COLO668 (cell line): ENCODE results near the gene FGFRL1.

Experiments
- DNase-seq: peaks from one replicate; lab custom pipeline; 2025; ENCODE audit not compliant: unreplicated experiment; lab: John Stamatoyannopoulos, UW

FGFRL1 gene

GRCh38 chr4:1036976-1037810 lies 25.8 kb downstream of the FGFRL1 start:
- no peak for DNase-seq

GRCh38 chr4:1038948-1039492 lies 27.6 kb downstream of the FGFRL1 start:
- DNase-seq, result peak; percentile 14

GRCh38 chr4:1039493-1040343 lies 28.3 kb downstream of the FGFRL1 start:
- no peak for DNase-seq

- no peak for DNase-seq
Measured at GRCh38 chr4:1040344-1041146, 29.1 kb downstream of the FGFRL1 start.

GRCh38 chr4:1041147-1041935 lies 29.9 kb downstream of the FGFRL1 start:
- no peak for DNase-seq

- no peak for DNase-seq
Measured at GRCh38 chr4:1041936-1042330, 30.5 kb downstream of the FGFRL1 start.

GRCh38 chr4:1042352-1043055 lies 31.1 kb downstream of the FGFRL1 start:
- no peak for DNase-seq

GRCh38 chr4:1043162-1043561 lies 31.7 kb downstream of the FGFRL1 start:
- no peak for DNase-seq

- DNase-seq, result peak; percentile 36
Measured at GRCh38 chr4:1043651-1044468, 32.4 kb downstream of the FGFRL1 start.

- DNase-seq, result no peak
Measured at GRCh38 chr4:1044469-1045192, 33.2 kb downstream of the FGFRL1 start.

- no peak for DNase-seq
Measured at GRCh38 chr4:1045193-1045594, 33.8 kb downstream of the FGFRL1 start.

GRCh38 chr4:1045595-1046201 lies 34.3 kb downstream of the FGFRL1 start:
- no peak for DNase-seq

- DNase-seq, result peak; percentile 78
Measured at GRCh38 chr4:1046581-1047011, 35.2 kb downstream of the FGFRL1 start.

GRCh38 chr4:1047106-1047975 lies 35.9 kb downstream of the FGFRL1 start:
- DNase-seq, result no peak

GRCh38 chr4:1047976-1048772 lies 36.7 kb downstream of the FGFRL1 start:
- peak; percentile 24 for DNase-seq
